Hypothalamus (tissue), 51 donors: Measurements from ENCODE around the gene FXYD3.
"Not testable (repeated sequence)": the region's sequence is repeated elsewhere in the genome, so short reads cannot be mapped to it uniquely, and the experiment has no call there.

Source experiments
- DNase-seq, 51 donors: peaks; one replicate each; lab custom pipeline; 2025; lab: John Stamatoyannopoulos, UW

The FXYD3 gene

DNA sequence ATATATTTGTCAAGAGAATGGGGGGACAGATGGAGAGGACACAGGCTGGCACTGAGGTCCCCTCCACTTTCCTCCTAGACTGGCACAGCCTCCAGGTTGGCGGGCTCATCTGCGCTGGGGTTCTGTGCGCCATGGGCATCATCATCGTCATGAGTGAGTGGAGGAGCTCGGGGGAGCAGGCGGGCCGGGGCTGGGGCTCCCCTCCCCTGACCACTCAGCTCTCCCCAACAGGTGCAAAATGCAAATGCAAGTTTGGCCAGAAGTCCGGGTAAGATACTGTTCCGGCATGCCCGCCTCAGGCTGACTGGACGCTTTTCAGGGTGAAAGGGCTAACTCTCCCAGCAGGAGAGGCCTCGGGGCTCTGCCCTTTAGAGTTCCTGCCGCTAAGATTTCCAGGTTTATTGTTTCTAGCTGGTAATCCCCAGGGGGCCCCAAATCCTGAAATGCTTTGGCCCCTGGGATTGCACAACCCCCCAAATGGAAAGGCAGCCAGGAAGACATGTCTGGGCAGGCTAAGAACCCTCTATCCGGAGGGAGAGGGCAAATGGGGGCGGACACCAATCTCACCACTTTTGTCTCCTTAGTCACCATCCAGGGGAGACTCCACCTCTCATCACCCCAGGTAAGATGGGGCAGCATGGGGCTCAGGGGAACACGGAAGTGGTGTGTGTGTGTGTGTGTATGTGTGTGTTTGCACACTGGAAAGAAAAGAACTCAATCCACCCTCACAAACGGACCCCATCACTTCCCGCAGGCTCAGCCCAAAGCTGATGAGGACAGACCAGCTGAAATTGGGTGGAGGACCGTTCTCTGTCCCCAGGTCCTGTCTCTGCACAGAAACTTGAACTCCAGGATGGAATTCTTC lies 7.3 kb downstream of the FXYD3 start:
- peak in 2 of 51 donors; percentile 13 to 28 for DNase-seq

DNA sequence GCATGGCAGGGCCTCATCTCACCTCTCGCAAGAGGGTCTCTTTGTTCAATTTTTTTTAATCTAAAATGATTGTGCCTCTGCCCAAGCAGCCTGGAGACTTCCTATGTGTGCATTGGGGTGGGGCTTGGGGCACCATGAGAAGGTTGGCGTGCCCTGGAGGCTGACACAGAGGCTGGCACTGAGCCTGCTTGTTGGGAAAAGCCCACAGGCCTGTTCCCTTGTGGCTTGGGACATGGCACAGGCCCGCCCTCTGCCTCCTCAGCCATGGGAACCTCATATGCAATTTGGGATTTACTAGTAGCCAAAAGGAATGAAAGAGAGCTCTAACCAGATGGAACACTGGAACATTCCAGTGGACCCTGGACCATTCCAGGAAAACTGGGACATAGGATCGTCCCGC lies 8.0 kb downstream of the FXYD3 start:
- peak in 19 of 51 donors; percentile 18 to 57 (median 30) for DNase-seq

DNA sequence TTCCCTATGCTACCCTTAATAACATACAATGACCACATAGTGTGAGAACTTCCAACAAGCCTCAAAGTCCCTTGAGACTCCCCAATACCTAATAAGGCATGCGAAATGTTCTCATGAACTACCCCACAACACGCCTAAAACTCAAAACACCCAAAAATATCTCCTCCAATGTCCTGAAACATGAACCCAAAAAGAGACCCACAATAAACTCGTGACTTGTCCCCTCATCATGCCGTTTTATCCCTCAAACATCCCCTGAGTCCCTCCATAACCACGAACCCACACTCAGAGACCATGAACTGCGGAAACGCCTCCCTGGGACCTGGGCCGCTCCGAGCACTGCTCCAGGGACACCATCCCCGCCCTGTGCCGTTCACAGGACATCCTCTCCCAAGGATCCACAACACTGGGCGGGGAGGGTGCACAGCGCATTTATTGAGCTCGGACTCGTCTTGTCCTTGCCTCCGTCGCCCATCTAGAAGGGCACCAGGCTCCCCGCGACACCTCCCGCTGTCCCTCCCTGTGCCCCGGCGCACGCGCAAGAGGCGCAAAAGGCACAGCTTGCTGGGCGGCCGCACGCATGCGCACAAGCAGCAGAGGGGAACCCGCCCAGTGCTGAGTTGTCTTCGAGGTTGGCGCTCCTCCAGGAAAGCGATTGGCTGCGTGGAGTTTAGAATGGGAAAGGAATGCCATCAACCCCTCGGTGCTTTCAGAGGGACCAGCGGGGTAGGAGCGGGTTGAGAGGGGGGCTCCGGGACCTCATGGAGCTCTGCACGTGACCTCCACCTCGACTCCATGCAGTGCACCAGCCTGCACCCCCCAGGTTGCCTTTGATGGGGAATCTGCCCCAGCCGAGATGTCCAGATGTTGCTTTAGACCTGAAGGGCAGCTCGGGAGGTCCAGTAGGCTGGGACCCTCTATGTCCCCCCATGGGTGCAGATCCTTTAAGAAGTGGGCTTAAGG lies 8.8 kb downstream of the FXYD3 start:
- DNase-seq: peak; percentile 73 to 99 (median 91)

DNA sequence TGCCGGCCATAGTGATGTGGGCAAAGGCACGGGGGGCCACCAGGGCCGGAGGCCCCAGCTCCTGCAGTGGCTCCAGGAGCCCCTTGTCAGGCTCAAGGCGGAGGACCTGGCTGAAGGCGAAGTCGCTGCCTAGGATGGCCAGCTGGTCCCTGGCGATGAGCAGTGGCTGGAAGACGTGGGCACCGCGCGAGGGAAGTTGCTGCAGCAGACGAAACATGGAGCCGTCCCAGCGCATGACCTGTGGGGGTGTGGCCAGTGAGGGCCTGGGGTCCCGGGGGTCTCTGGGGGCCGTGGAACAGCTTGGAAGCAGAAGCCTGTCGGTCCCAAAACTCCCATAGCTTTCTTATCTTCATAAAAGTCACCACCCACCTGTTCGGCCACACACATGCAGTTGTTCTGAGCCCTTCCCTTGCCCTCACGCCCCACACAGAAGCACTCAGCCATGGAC lies 9.7 kb downstream of the FXYD3 start:
- peak in 1 of 51 donors; percentile 15 for DNase-seq

DNA sequence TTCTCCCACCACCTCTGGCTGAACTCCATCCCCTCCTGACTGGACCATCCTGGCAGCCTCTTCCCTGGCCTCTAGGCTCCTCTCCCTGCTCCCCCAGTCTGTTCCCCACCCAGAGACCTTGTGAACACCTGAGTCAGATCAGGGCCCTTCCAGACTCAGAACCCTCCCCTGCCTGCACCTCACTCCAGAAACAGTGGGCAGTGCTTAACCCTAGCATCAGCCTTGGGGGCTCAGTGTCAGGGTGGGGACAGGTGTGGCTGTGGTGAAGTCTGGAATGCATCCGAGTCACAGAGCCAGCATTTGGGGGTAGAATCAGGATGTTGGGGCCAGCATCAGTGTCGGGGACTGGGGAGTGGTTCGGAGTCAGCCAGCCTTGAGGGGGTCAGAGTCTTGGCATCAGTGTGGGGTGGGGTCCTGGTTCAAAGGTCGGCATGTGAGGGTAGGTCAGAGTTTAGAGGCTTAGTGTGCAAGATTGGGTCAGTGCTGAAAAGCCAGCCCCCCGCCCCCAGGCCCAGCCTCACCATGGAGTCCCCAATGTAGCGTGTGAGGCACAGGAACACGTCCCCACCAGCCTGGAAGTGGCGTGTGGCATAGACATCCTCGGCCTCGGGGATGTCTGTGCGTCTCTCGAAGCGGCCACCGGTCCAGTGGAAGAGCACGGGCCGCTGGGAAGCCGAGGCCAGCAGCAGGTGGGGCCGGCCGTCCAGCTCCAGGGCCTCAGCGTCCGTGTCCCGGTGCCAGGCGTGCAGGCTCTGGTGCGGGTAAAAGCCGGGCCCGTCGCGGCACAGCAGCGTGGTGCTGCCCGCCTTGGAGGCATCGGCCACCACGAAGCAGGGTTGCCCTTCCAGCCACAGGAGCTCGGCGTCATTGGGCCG lies 10.4 kb downstream of the FXYD3 start:
- no peak for DNase-seq

DNA sequence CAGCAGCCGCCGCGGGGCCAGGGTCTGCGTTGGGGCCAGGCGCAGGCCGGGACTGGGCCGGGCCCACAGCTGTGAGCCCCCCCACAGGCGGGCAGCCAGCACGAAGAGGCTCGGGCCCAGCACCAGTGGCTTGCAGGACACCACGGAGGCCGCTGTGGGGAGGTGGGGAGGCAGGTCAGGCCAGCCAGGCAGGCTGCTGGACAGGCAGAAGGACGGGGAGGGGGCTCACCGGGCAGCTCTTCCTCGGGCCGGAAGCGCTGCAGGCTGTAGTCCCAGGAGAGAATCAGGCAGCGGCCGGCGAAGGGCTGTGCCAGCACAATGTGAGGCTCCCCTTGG lies 11.0 kb downstream of the FXYD3 start:
- peak in 39 of 51 donors; percentile 32 to 87 (median 64) for DNase-seq

DNA sequence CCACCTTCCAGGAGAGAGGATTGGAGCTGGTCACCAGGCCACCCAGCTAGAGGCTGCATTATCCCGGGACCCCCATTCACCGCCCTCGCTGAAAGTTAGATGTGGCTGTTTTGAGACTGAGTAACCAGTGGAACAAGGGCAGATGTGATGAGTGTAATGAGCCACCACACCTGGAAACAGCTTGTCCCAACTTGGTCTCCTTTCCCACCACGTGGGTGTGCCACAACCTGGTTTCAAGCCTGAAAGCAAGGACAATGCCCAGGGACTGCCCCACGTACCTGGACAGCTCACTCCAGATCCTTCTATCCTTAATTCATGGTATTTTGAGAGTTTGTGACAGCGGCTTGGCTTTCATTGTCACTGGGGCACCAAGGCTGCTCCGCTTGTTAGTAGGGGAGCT lies 12.2 kb downstream of the FXYD3 start:
- DNase-seq: no peak

DNA sequence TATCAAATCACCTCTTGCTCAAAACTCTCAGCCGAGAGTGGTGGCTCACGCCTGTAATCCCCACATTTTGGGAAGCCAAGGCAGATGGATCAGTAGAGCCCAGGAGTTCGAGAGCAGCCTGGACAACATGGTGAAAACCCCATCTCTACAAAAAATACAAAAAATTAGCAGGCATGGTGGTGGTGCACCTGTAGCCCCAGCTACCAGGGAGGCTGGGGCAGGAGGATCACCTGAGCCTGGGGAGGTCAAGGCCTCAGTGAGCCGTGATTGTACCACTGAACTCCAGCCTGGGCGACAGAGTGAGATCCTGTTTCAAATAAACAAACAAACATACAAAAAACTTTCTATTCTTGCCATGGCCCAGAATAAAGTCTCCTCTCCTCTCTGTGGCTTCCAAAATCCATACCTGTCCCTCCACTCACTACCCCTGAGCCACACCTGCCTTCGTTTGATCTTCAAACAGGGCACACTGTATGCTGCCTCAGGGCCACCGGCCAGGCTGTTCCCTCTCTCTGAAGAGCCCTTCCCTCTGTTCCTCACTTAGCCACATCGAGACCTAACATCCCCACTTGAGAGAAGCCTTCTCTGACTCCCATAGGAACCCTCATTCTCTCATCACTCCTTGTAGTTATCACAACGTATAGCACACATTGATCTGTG lies 12.9 kb downstream of the FXYD3 start:
- DNase-seq: no peak

DNA sequence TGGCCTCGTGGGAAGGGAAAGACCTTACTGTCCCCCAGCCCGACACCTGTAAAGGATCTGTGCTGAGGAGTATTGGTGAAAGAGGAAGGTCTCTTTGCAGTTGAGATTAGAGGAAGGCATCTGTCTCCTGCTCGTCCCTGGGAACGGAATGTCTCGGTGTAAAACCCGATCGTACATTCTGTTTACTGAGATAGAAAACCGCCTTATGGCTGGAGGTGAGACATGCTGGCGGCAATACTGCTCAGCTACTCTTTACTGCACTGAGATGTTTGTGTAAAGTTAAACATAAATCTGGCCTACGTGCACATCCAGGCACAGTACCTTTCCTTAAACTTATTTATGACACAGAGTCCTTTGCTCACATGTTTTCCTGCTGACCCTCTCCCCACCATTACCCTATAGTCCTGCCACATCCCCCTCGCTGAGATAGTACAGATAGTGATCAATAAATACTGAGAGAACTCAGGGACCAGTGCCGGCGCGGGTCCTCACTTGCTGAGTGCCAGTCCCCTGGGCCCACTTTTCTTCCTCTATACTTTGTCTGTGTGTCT lies 14.2 kb downstream of the FXYD3 start:
- not testable (repeated sequence) for DNase-seq

DNA sequence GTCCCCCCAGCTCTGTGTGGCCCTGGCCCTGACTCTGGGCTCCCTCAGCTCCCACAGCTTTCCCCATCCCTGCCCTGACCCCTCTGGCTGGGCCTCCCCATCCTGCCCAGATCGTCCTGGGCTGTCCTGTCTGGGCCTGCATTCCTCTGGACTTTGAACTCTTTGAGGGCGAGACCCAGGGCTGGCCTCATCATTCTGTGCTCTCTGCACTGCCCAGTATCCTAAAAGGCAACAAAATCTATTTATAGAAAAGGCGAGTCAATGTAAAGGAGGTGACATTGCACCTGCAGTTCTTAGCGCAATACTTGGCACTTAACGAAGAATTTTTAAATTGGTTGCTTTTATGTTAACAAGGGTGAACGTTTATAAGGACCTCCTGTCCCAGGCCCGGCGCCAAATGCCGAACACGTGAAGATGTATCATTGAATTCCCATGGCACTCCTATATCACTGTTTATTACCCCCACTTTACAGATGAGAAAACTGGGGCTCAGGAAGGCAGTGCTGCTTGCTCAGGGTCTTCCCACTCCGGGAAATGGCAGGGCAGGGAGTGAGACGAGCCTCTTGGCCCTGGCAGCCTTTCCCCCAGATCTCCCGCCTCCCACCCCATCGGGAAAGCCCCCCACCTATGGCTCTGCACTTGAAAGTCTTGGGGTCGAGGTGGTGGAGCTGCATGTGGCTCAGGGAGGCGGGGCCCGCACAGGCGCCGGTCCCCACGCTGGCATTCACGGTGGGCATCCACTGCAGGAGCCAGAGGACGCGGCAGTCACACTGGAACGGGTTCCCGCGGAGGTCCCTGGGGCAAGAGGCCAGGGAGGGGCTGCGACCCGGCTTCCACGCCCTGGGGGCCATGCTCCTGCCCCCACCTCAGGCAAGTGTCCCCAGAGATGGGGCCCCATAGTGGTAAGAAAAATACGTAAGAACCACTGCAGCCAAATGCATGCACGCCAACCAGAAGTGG lies 15.4 kb downstream of the FXYD3 start:
- no peak for DNase-seq

DNA sequence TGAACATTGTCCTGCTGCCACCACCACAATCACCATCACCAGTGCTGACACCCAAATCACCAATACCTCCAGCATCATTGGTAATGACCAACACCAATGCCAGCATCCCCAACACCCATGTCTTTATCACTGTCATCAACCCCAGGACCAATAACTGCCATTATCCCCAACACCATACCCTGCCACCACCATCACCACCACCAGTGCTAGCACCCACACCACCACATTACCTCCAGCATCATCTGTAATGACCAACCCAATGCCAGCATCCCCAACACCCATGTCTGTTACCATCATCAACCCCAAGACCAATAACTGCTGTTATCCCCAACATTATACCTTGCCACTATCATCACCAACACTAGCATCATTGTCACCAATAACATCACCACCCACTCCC lies 16.6 kb downstream of the FXYD3 start:
- no peak for DNase-seq

DNA sequence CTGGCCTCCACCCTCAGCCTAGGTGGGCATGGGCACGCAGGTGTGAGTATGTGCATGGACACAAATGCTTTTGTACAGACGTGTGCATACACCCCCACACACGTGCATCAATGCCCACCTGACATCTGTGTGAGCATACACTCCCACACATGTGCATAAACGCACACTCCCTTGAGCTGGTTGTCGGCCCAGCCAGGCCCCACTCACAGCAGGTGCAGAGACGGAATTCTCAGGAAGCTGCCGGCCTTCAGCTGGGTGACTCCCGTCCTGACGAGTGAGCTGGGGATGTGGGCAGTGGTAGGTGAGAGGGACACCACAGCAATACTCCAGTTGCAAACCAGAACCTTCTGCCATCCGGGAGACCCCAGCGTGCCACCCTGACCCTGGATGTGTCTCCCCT lies 18.2 kb downstream of the FXYD3 start:
- no peak for DNase-seq

DNA sequence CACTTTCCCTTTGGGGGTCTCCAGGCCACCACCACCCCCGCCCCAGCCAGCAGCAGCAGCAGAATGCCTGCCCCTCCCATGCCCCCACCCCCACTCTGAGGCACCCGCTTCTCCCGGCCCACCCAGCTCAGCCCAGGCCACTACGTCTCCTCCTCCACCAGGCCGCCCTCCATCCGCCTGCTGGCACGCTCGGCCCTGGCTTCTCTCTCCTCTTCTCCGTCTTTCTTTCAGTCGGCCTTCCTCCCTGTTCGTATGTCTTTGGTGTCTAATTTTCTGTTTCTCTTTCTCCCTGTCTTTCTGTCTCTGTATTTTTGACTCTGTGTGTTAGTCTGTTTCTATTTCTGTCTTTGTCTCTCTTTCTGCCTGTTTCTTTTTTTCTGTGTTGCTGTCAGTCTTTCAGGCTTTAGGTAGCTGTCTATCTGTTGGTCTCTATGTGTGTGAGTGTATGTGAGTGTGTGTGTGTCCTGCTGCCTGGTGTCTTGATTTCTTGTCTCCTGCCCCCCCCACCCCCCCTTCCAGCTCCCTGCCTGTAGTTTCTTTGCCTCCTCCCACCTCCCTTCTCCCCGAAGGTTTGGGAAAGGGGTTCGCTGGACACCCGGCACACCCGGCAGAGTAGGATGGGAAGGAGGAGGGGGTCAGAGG lies 19.1 kb downstream of the FXYD3 start, which contains the start of gene LGI4:
TSS of gene LGI4 (minus strand) at position 459 of the 642 bp plus-strand sequence. CDS start at position 80, 379 bp downstream.
- peak in 3 of 51 donors; percentile 24 to 74 (median 29) for DNase-seq

DNA sequence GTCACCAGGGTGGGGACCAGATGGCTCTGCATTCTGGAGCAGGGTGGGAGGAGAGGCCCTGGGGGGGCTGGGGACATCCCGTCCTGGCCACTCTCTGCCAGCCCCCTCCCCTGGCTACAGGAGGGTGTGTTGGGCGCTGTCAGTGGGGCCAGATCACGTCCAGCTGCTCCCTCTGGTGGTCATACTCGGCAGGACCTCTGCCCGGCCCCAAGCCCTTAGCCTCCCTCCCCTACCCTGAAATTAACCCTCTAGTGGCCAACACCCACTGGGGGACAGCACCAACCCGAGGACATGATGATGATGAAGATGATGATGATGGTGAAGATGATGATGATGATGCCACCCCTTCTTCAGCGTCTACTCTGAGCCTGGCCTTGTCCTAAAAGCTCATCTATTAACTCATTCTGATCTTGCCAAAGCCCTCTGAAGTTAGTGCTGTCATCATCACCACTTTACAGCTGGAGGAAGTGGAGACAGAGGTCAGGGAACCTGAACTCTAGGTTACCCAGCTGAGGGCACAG lies 19.8 kb downstream of the FXYD3 start:
- peak in 48 of 51 donors; percentile 27 to 86 (median 72) for DNase-seq

DNA sequence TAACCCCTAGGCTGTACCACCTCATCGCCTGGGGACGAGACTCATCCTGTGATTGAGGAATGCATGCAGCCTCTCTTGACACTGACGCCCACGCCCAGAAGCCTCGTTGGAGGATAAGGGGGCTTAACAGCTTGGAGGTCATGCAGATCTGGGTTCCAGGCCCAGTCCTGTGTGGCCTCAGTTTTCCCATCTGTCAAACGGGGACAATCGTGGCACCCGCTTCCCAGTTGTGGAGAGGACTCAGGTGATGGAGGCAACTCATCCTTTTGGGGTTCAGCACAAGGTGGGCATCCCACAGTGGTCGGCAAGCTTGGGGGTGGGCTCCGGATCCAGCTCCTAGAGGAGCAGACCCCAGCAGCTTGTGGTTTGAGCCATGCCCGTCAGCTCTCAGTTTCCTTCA lies 20.6 kb downstream of the FXYD3 start:
- DNase-seq: no peak

DNA sequence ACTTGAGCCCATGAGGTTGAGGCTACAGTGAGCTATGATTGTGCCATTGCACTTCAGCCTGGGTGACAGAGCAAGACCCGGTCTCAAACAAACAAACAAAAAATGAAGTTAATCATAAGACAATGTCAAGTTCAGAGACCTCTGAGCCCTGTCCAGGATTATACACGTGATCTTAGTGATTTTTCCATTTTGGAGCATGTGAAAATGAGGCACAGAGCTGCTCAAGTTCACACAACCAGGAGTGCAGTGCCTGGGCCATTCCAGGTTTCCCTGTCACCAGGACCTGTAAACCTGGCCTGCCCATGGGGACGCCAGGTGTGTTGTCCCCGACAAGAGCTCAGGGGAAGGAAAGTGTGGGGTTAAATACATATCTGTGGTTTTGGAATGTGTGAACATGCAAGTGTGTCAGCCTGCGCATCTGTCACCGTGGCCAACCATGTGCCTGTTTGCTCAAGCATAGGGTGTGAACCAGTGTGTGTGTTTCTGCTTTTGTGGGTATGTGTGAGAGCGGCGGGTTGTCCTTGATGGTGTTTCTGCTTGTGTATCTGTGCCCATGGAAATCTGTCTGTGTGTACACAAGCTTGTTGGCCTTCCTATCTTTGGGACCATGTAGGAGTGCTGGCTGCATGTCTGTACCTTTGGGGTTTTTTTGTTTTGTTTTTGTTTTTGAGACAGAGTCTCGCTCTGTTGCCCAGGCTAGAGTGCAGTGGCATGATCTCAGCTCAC lies 21.5 kb downstream of the FXYD3 start:
- no peak for DNase-seq
